ENCODE measurements around the gene MAN1C1. TPM values are rescaled to one million over a fixed set of nuclear protein-coding genes. Genes with fewer than 3 reads are reported as not detected.

The MAN1C1 gene
- total and polyA plus RNA-seq, 2 donors (not counting 3 experiments of a cell fraction or from before 2014, with no cell fraction given), result 1.5 to 4.0 TPM

- CTCF ChIA-PET, result interaction anchor here (0.9 to 1.3 kb wide), 2 partner anchors 8 to 162 kb away, joined by 3 to 5 read pairs; no protein-coding TSS in a partner anchor
- Histone ChIP-seq H2AFZ (ENCODE audit: low read depth, low read length) (no peak overlapping the region), H3K27ac (ENCODE audit: insufficient read depth, low read depth, low read length) (no peak overlapping the region)
These were observed 163.9 kb downstream of the MAN1C1 start for GRCh38 chr1:25780318-25781129.

DNA sequence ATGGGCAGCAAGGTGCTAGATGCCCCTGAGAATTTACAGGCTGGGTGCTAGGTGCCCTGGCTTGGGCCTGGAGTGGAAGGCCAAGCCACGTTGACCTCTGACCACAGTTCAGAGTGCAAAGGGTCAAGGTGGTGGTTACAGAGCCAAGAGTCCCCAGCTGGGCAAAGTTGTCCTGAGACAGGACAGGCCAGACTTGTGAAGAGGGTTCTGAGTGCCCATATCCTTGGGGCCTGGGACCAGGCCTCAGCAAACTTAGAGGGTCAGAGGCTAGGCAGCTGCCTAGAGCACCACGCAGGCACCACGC is 164.5 kb downstream of the MAN1C1 start:
- no peak for TF ChIP-seq POLR2AphosphoS5 (IDR thresholded peaks at IDR 0.05; ENCODE audit: insufficient read depth, low read depth, low read length)
- TF ChIP-seq EZH2 (IDR thresholded peaks at IDR 0.05; ENCODE audit: borderline replicate concordance, low read depth, low read length, severe bottlenecking), result no peak
- no peak for TF ChIP-seq POLR2A (IDR thresholded peaks at IDR 0.05; ENCODE audit: low read depth, low read length)
- TF ChIP-seq, protein P1, sequence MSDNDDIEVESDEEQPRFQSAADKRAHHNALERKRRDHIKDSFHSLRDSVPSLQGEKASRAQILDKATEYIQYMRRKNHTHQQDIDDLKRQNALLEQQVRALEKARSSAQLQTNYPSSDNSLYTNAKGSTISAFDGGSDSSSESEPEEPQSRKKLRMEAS (IDR thresholded peaks at IDR 0.05; ENCODE audit: insufficient read depth, insufficient read length), result no peak
- BruUV-seq (replicated peaks), result no TSS peak
- Histone ChIP-seq H2AFZ (ENCODE audit: low read depth, low read length) (no peak overlapping the region), H3K4me2 (ENCODE audit: insufficient read depth, low read length) (no peak overlapping the region), H3K36me3 (ENCODE audit: control insufficient read depth in 2 of 2, extremely low read depth in 1 of 2, insufficient read depth in 2 of 2, low read length in 2 of 2) (no peaks in the 10 kb centered on the region), H3K9ac (replicated peaks; ENCODE audit: extremely low read depth, insufficient read depth, low read length) (no peak overlapping the region), H3K27me3 (ENCODE audit: control insufficient read depth in 2 of 2, insufficient read depth in 2 of 2, low read length in 2 of 2) (no peaks in the 10 kb centered on the region), H3K4me1 (ENCODE audit: control insufficient read depth, extremely low read depth, insufficient read depth, low read length) (no peaks in the 10 kb centered on the region), H3K9me1 (replicated peaks; ENCODE audit: control insufficient read depth, extremely low read depth, insufficient read depth, low read length) (no peaks in the 10 kb centered on the region), H3K79me2 (ENCODE audit: control insufficient read depth, insufficient read depth, low read length) (no peaks in the 10 kb centered on the region), H3K27ac (ENCODE audit: insufficient read depth, low read depth, low read length) (no peak overlapping the region), H3K9me3 (replicated peaks; ENCODE audit: control insufficient read depth, insufficient read depth, low read length) (no peaks in the 10 kb centered on the region), H3K4me3 (replicated peaks in 1 of 3; ENCODE audit: insufficient read depth in 1 of 3, low read depth in 1 of 3, low read length in 3 of 3) (no peak overlapping the region), H4K20me1 (replicated peaks; ENCODE audit: control insufficient read depth, extremely low read depth, insufficient read depth, low read length) (no peaks in the 10 kb centered on the region)
- FAIRE-seq, result no peak
- dilution Hi-C loops (cut with MboI; ENCODE audit: extremely low pct_ligation_motif_present, low sequenced_read_pairs), result no loop called here
- ChIA-PET POLR2A (no interaction called here), CTCF (no interaction called here)
- intact Hi-C loops (cut with micrococcal nuclease), result no loop called here
- DNase-seq (ENCODE audit: low read depth, low spot score), result no peak

More at GRCh38 chr1:25780318-25781129, 163.9 kb downstream of the MAN1C1 start:
- no peak for DNase-seq (ENCODE audit: low read depth, low spot score)
- BruUV-seq (replicated peaks), result no TSS peak
- Histone ChIP-seq H3K79me2 (ENCODE audit: control insufficient read depth, insufficient read depth, low read length) (no peaks in the 10 kb centered on the region), H3K4me2 (ENCODE audit: insufficient read depth, low read length) (no peak overlapping the region), H3K9me3 (replicated peaks; ENCODE audit: control insufficient read depth, insufficient read depth, low read length) (no peaks in the 10 kb centered on the region), H3K4me1 (ENCODE audit: control insufficient read depth, extremely low read depth, insufficient read depth, low read length) (no peaks in the 10 kb centered on the region), H4K20me1 (replicated peaks; ENCODE audit: control insufficient read depth, extremely low read depth, insufficient read depth, low read length) (no peaks in the 10 kb centered on the region), H3K9me1 (replicated peaks; ENCODE audit: control insufficient read depth, extremely low read depth, insufficient read depth, low read length) (no peaks in the 10 kb centered on the region), H3K4me3 (replicated peaks in 1 of 3; ENCODE audit: insufficient read depth in 1 of 3, low read depth in 1 of 3, low read length in 3 of 3) (no peak overlapping the region), H3K36me3 (ENCODE audit: control insufficient read depth in 2 of 2, extremely low read depth in 1 of 2, insufficient read depth in 2 of 2, low read length in 2 of 2) (no peaks in the 10 kb centered on the region), H3K27me3 (ENCODE audit: control insufficient read depth in 2 of 2, insufficient read depth in 2 of 2, low read length in 2 of 2) (no peaks in the 10 kb centered on the region), H3K9ac (replicated peaks; ENCODE audit: extremely low read depth, insufficient read depth, low read length) (no peak overlapping the region)
- POLR2A ChIA-PET, result no interaction called here
- intact Hi-C loops (cut with micrococcal nuclease), result no loop called here
- no peak for FAIRE-seq
- TF ChIP-seq, protein P1 (IDR thresholded peaks at IDR 0.05; ENCODE audit: insufficient read depth, insufficient read length), result no peak
- TF ChIP-seq FOS (IDR thresholded peaks at IDR 0.05; ENCODE audit: borderline replicate concordance, insufficient read depth, low read length), result no peak
- dilution Hi-C loops (cut with MboI; ENCODE audit: extremely low pct_ligation_motif_present, low sequenced_read_pairs), result no loop called here

Measured in endothelial cell of umbilical vein (primary cell).